NCI-H510A treated with DMSO at 0.1 percent for 48 hours (cell line): Measurements from ENCODE around the gene CYP21A2.

ENCODE experiments used
- DNase-seq: peaks from one replicate; lab custom pipeline; 2025; lab: John Stamatoyannopoulos, UW

The CYP21A2 gene

DNA sequence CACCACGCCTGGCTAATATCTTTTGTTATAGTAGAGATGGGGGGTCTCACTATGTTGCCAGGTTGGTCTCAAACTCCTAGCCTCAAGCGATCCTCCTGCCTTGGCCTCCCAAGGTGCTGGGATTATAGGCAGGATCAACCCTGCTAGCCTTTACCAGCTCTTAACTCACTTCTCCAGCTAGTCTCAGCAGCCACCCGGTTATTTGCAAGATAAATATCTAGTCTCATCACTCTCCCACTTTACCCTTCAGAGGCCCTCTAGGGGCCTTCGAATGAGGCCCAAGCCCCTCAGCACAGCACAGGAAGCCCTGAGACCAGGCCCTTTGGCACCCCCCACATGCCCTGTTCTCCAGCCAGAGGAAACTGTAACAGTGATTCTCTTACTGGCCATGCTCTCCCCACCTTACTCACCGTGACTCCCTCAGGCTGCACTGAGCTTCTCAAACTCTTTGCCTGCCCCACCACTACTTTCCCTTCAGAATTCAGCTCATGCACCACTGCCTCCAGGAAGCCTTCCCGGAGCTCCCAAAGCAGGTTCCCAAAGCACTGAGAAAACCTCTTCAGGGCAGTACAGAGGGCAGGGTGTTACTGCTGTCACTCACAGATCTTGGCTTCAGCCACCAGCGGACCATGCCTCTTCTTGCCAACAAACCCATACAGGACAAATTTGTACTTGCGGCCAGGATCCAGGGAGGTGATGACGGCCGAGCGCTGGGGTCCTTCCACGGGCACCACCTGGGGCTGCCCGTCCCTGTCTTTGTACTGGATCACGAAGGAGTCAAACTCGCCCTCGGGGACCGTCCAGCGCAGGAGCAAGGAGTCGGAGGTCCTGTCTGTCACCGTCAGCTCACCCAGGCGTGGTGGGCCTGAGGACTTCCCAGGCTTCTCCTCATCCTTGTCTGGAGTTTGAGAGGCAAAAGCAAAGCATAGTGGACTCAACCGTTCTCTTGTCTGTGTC is 45.9 kb downstream of the CYP21A2 start:
- DNase-seq = no peak

DNA sequence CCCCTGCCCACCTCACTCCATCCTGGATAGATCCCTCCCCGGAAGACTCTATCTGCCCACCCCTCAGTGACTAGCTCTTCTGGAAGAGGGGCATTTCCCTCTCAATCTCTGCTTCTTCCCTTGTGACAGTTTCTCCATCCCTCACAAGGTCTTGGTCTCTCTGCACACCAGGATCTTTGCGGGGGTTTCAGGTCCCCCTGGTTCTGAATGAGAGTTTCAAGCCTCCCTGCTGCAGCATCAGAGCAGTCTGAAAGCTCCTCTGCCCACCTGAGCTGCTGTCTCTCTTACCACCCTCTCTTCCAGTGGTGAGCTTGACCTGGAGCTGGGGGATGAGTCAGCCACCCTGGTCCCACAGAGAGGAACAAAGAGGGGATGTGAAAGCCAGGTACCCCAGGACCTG is 46.6 kb downstream of the CYP21A2 start:
- no peak for DNase-seq

DNA sequence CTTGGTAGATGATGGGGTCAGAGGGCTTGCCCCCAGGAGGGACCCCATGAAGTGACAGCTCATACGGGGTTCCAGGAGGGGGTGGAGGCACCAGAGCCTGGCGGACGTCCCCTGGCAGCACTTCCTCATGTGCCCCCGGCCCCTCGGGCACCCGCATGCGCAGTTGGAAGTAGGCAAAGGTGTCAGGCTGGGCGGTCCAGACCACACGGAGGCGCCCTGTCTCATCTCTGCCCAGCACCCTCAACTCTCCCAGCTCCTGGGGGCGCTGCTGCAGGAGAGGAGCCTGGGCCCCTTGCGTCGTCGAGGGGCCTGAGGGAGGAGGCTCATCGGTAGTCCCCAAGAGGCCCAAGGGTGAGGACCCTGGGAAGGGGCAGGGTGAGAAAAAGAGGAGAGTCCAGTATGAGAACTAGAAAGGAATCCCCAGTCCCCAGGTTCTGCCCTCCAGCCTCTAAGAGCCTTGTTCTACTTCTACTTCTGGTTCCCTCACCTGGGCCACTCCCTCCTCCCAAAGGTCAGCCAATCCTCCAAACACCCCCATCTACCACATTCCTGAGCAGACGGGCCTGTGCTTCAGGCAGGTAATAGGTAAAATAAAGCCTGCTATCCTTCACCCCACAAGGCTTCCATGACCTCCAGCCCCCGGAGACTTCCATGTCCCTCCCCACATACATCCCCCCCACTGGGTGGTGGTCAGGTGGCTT is 47.7 kb downstream of the CYP21A2 start:
- DNase-seq = no peak

DNA sequence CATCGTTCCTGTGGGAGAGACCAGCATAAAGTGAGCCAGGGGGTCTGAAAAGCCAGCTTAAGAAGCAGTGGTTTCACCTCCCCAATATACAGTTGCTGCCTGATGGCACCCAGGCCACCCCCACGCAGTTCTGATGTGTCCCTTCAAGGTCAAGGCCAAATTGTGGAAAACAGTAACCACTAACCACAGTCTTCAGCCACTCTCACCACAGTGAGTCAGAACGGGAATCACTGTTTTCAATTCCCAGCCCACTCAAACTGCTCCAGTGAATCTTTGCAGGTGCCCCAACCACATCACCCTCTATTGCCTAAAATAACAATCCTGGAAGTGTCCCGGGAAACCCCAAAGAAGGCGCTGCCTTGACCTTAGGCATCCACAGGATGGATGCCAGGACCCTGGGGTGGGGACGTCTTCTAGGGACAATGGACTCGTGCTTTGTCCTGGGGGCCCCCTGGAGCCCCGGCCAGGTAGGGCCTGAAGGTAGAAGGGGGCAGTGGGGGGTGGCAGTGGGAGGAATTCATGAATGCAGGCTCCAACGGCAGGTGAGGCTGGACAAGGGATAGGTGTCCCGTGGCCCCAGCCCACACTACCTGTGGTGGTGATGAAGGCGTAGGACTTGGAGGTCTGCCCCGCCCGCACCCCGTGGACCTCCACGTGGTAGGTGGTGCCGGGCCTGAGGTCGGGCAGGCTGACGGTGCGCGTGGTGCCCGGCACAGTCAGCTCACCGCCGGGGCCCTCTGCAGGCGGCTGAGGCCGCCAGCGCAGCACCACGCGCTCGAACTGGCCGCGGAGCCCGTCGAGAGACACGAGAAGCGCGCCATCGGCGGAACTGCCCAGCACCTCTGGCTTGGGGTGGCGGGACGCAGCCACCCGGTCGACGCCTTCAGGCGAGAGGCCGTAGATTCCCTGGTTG is 48.7 kb downstream of the CYP21A2 start:
- no peak for DNase-seq

DNA sequence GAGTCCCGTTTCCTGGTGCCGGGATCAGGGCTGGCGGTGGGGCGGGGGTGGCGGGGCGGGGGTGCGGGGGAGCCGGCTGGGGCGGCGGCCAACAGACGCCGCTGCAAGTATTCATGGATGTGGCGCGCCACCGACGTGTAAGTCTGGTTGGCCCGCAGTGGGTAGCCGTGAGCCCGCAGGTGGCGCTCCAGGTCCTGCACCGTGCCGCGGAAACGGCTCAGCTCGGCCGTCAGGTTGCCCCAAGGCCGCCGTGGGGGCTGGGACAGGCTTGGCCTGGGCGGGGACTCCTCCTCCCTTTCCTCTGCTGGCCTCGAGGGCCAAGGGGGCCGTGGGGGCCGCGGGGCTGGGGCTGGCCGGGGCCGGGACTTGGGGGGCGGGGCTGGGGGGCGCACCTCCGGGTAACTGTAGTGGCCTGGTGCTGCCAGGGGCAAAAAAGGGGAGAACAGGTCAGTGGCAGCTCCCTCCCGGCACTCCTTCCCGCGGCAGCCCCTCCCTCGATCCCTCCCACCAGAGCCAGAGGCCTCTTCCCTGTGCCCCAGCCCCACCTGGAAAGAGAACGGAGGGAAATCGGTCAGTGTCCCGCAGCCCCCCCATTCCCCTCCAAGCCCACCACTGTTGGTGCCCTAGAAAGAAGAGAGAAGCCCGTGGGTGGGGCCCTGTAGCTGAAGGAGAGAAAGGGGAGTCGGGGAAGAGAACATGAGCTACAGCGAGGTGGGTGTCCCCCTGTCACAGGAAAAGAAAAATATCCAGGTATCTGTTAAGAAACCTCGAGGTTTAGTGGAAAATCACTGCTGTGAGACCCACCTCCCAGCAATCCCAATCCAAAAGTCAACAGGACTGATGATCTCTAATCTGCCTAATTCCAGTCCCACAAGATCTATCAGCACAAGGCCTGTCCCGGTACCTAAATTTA is 49.6 kb downstream of the CYP21A2 start:
- peak; percentile 50 for DNase-seq

DNA sequence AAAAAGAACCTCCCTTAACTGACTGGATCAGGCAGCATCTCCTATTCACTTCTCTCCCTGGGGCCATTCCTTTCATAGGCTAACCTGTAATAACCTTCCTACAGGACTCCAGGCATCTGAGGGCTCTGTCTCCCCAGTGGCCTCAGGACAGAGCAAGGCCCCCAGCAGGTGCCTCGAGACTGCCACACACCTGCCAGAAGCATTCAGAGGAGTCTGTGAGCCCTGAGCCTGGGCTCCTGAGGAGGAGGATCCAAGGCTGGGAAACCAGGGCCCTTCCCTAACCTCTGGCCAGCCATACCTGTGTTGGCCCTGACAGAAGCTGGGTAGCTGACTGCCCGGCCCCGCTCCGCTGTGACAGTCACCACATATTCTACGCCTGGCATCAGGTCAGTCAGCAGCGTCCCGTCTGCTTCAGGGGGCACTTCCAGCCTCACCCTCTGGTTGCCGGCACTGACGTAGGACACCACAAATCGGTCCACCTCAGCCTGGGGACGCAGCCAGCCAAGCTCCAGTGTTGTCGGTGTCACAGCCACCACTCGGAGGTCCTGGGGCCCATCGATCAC is 50.4 kb downstream of the CYP21A2 start:
- no peak for DNase-seq

DNA sequence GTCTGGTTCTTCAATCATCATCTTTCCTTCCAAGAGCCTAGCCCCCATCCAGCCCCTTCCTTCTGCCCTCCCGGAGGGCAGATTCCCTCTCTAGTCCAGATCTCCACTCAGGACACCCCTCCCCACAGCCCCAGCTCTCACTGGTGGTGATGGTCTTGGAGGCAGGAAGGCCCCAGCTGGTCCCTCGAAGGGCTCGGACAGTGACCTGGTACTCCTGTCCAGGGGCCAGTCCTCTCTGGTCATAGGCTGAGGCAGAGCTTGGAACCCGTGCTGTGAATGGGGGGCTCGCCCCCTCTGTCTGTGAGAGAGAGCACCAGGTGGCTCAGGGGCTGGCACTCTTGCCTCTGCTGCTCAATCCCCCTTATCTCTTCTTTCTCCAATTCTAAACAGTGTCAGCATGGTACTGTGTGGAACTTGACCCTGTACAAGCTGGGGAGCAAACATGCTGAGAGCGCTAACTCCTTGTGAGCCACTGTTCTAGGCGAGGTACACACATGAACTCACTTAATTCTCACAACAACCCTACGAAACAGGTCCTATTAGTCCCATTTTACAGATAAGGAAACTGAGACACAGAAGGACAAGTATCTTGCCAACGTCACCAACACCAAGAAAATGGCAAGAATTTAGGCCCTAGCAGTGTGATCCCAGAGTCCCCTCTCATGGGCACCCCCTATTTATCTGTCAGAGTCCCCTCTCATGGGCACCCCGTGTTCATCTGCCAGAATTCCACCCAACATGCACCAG is 51.0 kb downstream of the CYP21A2 start:
- DNase-seq = no peak
